ENCODE data around the gene AMBRA1.

DNA sequence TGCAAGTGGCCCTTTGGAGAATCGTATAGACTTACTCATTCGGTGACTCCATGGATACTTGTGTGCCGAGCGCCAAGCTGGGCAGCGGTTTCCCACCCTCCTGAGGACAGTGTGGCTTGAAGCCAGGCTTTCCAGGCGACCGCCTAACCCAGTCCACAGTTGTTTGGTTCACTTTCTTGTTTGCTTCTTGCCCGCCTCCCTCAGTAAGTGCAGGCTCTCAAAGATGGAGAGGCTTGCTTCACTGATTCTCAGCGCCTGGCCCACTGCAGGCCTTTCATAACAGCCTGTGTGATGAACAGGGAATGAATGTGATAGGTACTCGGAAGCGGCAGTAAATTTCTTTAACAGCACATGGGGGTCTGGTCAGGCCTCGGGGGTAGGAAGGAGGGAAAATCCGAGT is 223.6 kb downstream of the AMBRA1 start:
- TF ChIP-seq POLR2AphosphoS5 (IDR thresholded peaks at IDR 0.05): no peak
- no peak for TF ChIP-seq POLR2A (IDR thresholded peaks at IDR 0.05)

Measured in prostate gland (tissue), 1 donor.